Activated CD8-positive, alpha-beta memory T cell treated with anti-CD3 and anti-CD28 coated beads, Interleukin-2, amount 50 U/mL, for 1 hour (primary cell): ENCODE results near the gene SLC29A3.

ENCODE experiments used
- DNase-seq: peaks from one replicate; pipeline ENCODE4 v3.0.0-alpha.2; 2020; ENCODE audit errors: extremely low read depth

Gene SLC29A3

DNA sequence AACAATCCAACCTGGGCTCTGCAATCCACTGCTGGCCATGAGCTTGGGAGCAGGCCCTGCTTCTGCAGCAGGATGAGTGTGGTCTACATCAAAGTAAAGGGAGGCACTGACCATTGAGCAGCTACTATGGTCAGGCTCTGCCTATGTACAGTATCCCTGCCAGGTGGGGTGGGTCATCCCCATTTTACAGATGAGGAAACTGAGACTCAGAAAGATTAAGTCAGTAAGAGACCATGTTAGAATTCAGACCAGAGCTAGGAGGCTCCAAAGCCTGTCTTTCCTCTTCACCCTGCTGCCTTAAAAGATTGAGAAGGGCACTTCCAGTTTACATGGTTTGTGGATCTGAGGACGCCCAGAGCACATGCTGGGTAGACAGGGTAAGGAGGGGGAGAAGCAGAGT, 50.5 kb downstream of the SLC29A3 start:
- no peak for DNase-seq

DNA sequence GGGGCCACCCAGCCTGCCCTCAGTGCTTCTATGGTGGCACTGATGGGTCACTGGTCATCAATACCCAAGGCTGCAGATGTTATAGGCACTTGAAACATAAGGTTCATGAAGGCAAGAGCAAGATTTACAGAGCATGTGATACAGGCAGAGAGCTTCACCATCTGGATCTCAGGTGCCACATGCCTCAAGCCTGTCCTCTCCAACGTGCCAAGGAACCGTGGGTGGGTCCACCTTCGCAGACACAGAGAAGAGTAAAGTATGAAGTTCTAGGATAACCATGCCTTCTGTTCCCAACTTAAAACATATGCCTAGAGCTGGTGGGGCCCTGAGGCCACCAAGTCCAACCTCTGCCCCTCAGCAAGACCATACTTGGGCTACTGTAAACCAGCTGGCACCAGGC, 51.0 kb downstream of the SLC29A3 start:
- no peak for DNase-seq

GRCh38 chr10:71371750-71372166, 52.7 kb downstream of the SLC29A3 start:
- DNase-seq = no peak

- no peak for DNase-seq
Measured at GRCh38 chr10:71372882-71373495, 53.9 kb downstream of the SLC29A3 start.

- DNase-seq = no peak
Measured at GRCh38 chr10:71374481-71375233, 55.6 kb downstream of the SLC29A3 start.

- DNase-seq = no peak
Measured at GRCh38 chr10:71375952-71376351, 56.9 kb downstream of the SLC29A3 start.

GRCh38 chr10:71378336-71379117, 59.5 kb downstream of the SLC29A3 start:
- no peak for DNase-seq

GRCh38 chr10:71379118-71379766, 60.2 kb downstream of the SLC29A3 start:
- no peak for DNase-seq

GRCh38 chr10:71380841-71381240, 61.8 kb downstream of the SLC29A3 start:
- DNase-seq = no peak

- DNase-seq = no peak
Measured at GRCh38 chr10:71381611-71382010, 62.6 kb downstream of the SLC29A3 start.

- DNase-seq = no peak
Measured at GRCh38 chr10:71382028-71382427, 63.0 kb downstream of the SLC29A3 start.

GRCh38 chr10:71382757-71383156, 63.7 kb downstream of the SLC29A3 start:
- DNase-seq = no peak

DNA sequence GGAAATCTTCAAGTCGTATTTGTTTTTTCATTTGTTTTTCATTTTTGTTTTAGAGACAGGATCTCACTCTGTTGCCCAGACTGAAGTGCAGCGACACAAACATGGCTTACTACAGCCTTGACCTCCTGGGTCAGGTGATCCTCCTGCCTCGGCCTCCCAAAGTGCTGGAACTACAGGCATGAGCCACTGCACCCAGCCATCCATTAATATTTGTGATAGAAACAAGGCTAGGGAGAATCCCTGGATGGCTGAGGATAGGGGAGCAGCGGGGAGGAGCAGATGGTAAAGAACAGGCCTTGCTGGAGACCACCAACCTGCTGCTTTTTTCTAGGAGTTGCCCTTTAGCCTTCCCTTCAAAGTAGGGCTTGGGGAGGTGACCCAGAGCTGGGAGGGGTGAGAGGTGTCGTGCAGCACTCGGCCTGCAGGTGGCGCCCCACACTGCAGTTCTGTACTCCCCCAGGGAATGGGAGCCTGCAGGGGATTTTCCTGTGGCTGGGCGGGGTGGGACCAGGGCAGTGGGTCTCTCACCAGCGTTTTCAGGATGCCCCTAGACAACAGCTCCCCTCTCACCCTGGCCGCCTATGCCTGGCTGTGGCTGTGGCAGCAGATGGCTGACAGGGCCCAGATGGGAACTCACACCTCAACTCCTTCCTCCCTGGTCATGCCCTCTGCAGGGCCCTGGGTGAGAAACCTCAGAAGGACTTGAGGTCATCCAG, 65.1 kb downstream of the SLC29A3 start:
- no peak for DNase-seq

DNA sequence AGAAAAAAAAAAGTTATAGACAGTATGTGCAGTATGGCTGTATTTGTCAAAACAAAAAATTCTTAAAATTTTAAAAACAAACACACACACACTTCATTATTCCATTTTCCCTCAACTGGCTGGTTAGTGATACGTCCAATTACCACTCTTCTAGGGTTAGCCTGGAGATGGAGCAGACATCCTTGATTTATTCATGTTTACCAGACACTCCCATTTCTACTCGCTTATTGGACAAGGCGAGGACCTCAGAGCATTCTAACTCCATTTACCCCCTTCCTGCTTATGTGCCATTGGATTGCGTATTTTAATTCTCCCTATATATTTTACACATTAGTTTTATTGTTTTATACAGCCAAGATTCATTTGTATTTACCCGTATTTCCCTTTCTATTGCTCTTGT, 69.1 kb downstream of the SLC29A3 start:
- DNase-seq = no peak

GRCh38 chr10:71388583-71389310, 69.7 kb downstream of the SLC29A3 start:
- no peak for DNase-seq

DNA sequence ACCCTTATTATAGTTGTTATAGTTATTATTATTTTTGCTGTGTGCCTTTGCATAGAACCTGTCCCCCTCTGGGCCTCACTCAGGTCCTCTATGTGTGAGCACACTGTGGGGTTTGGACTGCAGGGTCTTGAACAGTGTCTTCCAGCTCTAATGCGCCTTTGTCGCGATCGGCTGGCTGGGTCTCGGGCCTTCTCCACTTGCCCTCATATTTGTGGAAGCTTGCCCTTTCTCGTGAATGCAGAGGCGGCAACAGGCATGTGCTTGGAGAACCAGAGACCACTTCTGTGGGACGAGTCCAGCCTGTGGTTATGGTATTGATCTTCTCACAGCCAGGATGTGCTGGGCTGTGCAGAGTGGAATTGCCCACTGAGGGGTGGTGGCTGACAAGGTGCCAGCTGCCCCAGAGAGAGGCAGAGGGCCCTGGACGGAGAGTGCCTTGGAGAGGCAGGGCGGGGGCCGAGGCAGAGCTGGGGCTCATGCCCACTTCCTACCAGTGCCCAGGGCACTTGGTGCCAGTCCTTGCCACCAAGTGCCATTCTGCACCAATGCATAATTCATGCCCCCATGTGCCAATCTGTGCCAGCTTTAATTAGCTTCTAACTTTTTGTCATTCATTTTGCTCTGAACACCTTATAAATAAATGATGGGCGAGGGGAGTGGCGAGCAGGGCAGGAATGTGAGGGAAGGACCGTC, 70.9 kb downstream of the SLC29A3 start:
- DNase-seq = no peak

GRCh38 chr10:71390461-71390835, 71.4 kb downstream of the SLC29A3 start:
- no peak for DNase-seq

DNA sequence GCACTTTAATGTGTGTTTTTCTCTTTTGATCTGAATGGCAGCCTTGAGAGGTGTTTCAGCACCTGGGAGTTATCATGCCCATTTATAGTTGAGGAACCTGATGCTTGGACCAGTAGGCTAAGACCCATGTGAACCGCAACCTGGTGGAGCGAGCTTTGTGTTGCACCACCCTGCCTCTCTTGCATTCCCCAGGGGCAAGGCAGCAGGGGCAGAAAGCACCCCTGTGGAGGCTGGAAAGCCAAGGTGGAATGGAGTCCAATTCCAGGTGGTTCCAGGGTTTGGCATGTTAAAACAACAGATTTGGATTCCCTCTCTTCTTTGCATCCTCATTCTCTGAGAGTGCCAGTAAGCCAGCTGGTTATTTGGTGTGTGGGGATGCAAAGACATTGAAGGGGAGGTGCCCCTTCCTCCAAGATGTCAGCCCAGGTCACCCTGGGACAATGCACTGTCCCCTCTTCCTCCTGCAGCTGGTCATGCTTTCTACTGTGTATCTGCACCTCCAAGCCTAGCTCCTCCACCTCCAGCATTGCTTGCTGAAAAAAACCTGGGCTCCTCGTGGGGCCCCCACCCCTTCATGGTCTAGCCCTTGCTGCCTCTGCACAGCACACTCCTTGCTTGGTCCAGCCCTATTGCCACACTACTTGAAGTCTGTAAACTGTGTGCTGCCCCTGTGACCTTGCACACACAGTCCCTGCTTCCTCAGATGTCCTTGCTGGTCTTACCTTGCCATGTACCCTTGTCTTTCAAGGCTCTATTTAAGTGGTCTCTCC, 72.0 kb downstream of the SLC29A3 start:
- DNase-seq = no peak

- no peak for DNase-seq
Measured at GRCh38 chr10:71391701-71392100, 72.6 kb downstream of the SLC29A3 start.

- no peak for DNase-seq
Measured at GRCh38 chr10:71392292-71392691, 73.2 kb downstream of the SLC29A3 start.
